ENCODE measurements around the gene NOVA2. TPM values are rescaled to one million over a fixed set of nuclear protein-coding genes. Genes with fewer than 3 reads are reported as not detected.
A peak's percentile ranks its signal among the peaks of the same experiment; 100 is the strongest.

Gene NOVA2
- total RNA-seq, 1 experiment from 2014 or later = not detected

GRCh38 chr19:45924891-45925447 lies 48.7 kb downstream of the NOVA2 start:
- no peak for DNase-seq (ENCODE audit: low read depth)

GRCh38 chr19:45922281-45922680 lies 51.4 kb downstream of the NOVA2 start:
- DNase-seq (ENCODE audit: low read depth) = peak; percentile 24

- DNase-seq (ENCODE audit: low read depth) = no peak
Observed at GRCh38 chr19:45920458-45920857, 53.2 kb downstream of the NOVA2 start.

- DNase-seq (ENCODE audit: low read depth) = no peak
Observed at GRCh38 chr19:45919678-45920077, 54.0 kb downstream of the NOVA2 start.

GRCh38 chr19:45918721-45919120 lies 54.9 kb downstream of the NOVA2 start:
- no peak for DNase-seq (ENCODE audit: low read depth)

GRCh38 chr19:45917421-45918091 lies 56.1 kb downstream of the NOVA2 start:
- DNase-seq (ENCODE audit: low read depth) = peak; percentile 24

- DNase-seq (ENCODE audit: low read depth) = no peak
Observed at GRCh38 chr19:45913874-45914830, 59.5 kb downstream of the NOVA2 start, which contains the start of gene NANOS2. NANOS2 (minus strand) TSS chr19:45914778; CDS start chr19:45914693, 85 bp downstream.

GRCh38 chr19:45911291-45911690 lies 62.4 kb downstream of the NOVA2 start:
- DNase-seq (ENCODE audit: low read depth) = no peak

- peak; percentile 42 for DNase-seq (ENCODE audit: low read depth)
Observed at GRCh38 chr19:45908956-45909355, 64.7 kb downstream of the NOVA2 start.

- peak; percentile 18 for DNase-seq (ENCODE audit: low read depth)
Observed at GRCh38 chr19:45906221-45906620, 67.4 kb downstream of the NOVA2 start.

GRCh38 chr19:45905011-45905410 lies 68.7 kb downstream of the NOVA2 start:
- DNase-seq (ENCODE audit: low read depth) = no peak

- peak; percentile 94 for DNase-seq (ENCODE audit: low read depth)
Observed at GRCh38 chr19:45902651-45903625, 70.7 kb downstream of the NOVA2 start.

GRCh38 chr19:45901912-45902650 lies 71.6 kb downstream of the NOVA2 start, which contains the start of gene MYPOP:
MYPOP (minus strand) TSS chr19:45902613; CDS start chr19:45901773, 840 bp downstream.
- DNase-seq (ENCODE audit: low read depth) = no peak

- DNase-seq (ENCODE audit: low read depth) = no peak
Observed at GRCh38 chr19:45901432-45901911, 72.2 kb downstream of the NOVA2 start.

- no peak for DNase-seq (ENCODE audit: low read depth)
Observed at GRCh38 chr19:45900738-45901431, 72.8 kb downstream of the NOVA2 start.

- no peak for DNase-seq (ENCODE audit: low read depth)
Observed at GRCh38 chr19:45899919-45900589, 73.6 kb downstream of the NOVA2 start.

- no peak for DNase-seq (ENCODE audit: low read depth)
Observed at GRCh38 chr19:45899253-45899652, 74.4 kb downstream of the NOVA2 start.

GRCh38 chr19:45897261-45897812 lies 76.3 kb downstream of the NOVA2 start:
- no peak for DNase-seq (ENCODE audit: low read depth)
